ENCODE measurements around the gene DAZ2.
"Not testable (repeated sequence)": the region's sequence is repeated elsewhere in the genome, so short reads cannot be mapped to it uniquely, and the experiment has no call there.

DAZ2 gene, protein sequence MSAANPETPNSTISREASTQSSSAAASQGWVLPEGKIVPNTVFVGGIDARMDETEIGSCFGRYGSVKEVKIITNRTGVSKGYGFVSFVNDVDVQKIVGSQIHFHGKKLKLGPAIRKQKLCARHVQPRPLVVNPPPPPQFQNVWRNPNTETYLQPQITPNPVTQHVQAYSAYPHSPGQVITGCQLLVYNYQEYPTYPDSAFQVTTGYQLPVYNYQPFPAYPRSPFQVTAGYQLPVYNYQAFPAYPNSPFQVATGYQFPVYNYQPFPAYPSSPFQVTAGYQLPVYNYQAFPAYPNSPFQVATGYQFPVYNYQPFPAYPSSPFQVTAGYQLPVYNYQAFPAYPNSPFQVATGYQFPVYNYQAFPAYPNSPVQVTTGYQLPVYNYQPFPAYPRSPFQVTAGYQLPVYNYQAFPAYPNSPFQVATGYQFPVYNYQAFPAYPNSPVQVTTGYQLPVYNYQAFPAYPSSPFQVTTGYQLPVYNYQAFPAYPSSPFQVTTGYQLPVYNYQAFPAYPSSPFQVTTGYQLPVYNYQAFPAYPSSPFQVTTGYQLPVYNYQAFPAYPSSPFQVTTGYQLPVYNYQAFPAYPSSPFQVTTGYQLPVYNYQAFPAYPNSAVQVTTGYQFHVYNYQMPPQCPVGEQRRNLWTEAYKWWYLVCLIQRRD

GRCh38 chrY:23219233-23219632, at the start of gene DAZ2:
Gene DAZ2, plus strand, starts transcription at chrY:23219533. Its CDS starts 208 bp downstream, at chrY:23219741.
- DNase-seq (ENCODE audit: low read depth, low spot score) = not testable (repeated sequence)

- DNase-seq (ENCODE audit: low read depth, low spot score) = not testable (repeated sequence)
Measured at GRCh38 chrY:23198908-23199307, 20.4 kb upstream of the DAZ2 start, which contains the start of gene DAZ1. Gene DAZ1, minus strand, starts transcription at chrY:23199008. Its CDS starts 208 bp downstream, at chrY:23198800.

DNA sequence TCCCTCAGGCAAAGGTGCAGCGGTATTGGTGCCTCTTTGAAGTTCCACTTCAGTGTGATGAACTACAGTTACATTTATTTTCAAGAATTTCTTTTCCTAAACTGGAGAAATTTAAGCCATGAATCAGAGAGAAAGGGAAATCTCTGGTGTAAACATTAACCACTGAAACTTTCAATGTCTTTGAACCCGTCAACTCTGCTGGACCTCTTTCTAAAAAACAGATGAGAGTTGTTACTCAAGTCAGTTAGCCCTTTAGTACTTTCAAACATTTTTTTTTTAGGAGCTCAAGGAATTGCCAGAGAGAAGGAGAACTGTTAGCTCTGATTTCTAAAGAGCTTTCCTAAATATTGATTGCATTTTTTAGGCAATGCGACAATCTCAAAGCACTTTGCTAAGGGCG, 11.9 kb upstream of the DAZ2 start:
- DNase-seq (ENCODE audit: low read depth, low spot score) = not testable (repeated sequence)

DNA sequence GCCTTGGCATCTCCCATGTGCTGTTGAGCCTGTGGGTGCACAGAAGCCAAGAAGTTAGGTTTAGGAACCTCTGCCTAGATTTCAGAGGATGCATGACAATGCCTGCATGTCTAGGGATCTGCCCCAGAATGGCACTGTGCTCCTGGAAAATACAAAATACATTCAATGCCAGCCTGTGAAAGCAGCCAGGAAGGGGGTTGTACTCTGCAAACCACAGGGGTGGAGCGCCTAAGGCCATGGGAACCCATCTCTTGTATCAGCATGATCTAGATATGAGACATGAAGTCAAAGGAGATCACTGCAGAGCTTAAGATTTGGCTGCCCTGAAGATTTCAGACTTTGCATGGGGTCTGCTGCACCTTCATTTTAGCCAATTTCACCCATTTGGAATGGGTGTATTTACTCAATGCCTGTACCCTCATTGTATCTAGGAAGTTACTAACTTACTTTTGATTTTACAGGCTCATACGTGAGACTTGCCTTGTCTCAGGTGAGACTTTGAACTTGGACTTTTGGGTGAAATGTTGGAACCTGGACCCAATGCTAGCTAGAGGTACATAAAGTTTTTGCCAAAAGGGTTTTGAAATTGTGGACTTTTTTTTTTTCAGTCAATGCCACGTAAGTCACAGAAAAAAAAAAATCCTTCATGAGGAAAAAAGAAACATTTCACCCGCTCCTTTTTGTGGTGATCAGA, 9.4 kb upstream of the DAZ2 start:
- DNase-seq (ENCODE audit: low read depth, low spot score) = not testable (repeated sequence)

- not testable (repeated sequence) for DNase-seq (ENCODE audit: low read depth, low spot score)
Measured at GRCh38 chrY:23210681-23211080, 8.7 kb upstream of the DAZ2 start.

Measured in iPS DF 19.7 (cell line).